ENCODE measurements around the gene PCK2.

DNA sequence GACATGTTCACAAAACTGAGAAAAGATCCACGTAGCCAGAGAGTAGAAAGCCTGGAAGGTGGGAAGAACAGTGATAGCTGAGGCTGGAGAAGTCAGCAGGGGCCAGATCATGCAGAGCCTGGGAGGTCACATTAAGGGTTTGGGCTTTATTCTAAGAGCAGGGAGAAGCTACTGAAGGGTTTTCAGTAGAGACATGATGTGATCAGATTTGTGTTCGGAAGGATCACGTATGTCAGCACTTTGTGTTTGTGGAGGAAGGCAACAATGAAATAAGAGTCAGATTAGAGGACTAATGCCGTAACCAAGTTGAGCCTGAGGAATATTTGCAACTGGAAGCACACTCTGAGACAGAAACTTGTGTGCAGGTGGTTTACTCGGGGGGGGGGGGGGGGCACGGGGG is 4.2 kb upstream of the PCK2 start:
- TF ChIP-seq SMC3 (conservative IDR thresholded peaks at IDR 0.05; ENCODE audit: poor library complexity), result no peak
- no peak for TF ChIP-seq TAF1 (IDR thresholded peaks at IDR 0.05; ENCODE audit: low read depth)

All from neural cell (in vitro differentiated cells).